Fibroblast of skin of left quadriceps (primary cell): ENCODE measurements around the gene FGF14.
"Not testable (repeated sequence)": the region's sequence is repeated elsewhere in the genome, so short reads cannot be mapped to it uniquely, and the experiment has no call there.

ENCODE experiments used
- DNase-seq, 2 experiments: peaks; one replicate each; pipeline ENCODE4 v3.0.0-alpha.2; 2013; ENCODE audit warnings: low read depth in 2 of 2

The FGF14 gene

DNA sequence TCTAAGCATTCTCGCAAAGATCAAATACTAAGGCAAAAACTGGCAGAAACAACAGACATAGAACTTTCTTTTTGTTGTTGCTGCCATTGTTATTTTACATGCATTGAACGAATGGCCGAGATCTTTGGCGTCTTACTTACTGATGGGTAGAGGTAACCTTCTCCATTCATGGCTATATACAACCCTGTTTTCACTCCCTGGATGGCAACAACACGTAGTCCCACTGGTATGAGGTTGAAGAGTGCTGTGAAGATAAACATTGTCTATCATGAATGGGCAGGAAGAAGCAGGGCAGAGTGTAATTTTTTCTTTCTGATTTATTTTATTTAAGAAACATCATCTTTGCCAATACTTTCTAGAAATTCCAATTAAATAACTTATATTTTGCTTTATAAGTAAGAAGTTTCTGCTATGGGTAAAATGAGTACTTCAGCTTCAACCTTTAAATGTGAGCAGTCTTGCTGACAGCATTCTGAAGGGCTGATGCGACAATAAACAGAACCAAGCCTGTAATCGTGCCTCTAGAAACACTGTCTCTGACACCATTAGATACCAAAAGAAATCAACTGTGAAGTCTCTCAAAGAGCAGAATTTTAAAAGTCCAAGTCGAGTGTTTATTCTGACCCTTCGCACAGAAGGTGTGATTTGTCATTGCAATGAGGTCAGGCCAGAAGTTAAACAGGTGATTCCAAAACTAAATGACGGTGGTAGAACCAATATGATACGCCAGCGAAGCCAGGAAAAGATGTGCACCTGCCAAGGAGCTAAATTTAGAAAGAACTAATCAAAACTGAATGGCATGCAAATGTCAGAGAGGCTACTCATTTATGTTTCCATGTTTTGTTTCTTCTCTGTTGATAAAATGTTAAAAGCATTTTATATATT lies 533.0 kb downstream of the FGF14 start:
- DNase-seq, result no peak

DNA sequence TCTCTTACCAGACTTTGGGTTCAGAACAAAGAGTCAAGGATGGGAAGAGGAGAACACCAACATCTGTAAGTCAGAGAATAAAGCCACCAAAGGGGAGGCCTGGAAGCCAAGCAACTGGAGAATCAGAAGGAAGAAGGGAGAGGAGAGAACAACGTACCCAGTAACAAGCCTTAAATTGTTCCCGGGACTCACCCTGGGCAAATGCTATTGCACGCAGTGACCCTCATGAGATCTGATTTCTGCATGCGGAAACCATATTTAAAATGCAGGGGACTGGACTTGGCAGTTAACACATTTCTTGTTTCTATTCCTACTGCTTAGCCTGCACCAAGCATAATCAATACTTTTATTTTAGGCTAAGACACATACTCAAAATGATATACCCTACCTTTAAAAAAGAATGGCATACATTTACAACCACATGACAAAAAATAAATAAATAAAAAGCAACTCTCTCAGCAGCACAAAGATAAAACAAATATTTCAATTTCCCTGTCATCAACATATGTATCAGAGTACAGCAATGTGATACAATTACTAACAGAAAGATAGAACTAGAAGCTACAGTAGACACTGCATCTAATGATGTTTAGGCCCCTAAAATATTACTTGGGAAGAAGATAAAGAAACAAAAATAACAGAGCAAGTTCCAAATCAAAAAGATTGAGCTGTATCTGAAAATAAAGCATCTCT lies 534.8 kb downstream of the FGF14 start:
- DNase-seq, result no peak

DNA sequence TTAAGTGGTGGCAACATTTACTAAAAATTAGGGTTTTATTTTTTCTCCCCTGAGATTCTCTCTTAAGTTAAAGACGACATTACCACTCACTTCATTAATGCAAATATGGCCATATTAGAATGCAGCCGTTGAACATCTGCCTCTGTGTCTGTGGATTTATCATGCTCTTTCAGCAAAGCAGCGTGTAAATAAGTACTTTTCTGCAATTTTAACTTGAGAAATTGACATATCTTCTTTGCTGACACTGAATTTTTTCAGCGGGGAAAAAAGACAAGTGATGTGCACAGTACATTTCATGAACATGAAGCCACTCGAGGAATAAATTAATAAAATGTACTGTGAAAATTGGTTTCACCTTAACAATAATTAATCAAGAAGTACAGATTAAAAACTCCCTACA lies 543.0 kb downstream of the FGF14 start:
- no peak for DNase-seq

DNA sequence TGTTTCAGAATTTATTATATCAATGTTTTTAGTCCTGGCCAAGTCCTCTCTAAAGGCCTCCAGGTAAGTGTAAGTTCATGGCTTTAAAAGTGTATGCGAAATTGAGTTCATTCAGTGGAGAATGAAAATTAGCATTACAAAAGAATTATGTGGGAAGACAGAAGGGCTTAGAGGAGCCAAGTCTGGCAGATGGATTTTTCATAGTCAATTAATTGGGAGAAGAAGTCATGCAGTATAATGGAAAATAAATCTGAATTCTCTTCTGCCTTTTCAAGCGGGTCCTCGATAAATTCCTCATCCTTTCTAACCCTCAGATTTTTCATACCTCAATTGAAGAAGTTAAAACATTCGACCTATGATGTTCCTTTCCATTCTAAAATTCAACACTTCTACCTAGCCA lies 555.1 kb downstream of the FGF14 start:
- DNase-seq, result no peak

DNA sequence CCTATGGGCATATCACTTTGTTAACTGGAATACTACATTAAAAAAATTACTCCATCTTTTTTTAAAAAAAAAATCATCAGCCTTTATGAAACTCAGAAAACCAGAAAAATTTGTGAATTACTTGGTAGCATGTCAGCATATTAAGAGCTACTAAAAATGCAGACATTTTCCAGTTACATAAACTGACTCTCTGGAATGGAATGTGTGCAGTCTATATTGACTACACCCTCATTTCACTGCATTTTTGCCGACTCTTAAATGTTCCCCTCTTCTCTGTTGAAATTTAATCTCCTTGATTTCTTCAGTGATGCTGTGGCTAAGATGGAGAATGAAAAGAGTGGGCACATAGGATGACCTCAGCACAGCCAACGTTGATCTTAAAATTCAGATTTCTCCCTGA lies 555.6 kb downstream of the FGF14 start:
- DNase-seq, result peak; percentile 3 to 6

DNA sequence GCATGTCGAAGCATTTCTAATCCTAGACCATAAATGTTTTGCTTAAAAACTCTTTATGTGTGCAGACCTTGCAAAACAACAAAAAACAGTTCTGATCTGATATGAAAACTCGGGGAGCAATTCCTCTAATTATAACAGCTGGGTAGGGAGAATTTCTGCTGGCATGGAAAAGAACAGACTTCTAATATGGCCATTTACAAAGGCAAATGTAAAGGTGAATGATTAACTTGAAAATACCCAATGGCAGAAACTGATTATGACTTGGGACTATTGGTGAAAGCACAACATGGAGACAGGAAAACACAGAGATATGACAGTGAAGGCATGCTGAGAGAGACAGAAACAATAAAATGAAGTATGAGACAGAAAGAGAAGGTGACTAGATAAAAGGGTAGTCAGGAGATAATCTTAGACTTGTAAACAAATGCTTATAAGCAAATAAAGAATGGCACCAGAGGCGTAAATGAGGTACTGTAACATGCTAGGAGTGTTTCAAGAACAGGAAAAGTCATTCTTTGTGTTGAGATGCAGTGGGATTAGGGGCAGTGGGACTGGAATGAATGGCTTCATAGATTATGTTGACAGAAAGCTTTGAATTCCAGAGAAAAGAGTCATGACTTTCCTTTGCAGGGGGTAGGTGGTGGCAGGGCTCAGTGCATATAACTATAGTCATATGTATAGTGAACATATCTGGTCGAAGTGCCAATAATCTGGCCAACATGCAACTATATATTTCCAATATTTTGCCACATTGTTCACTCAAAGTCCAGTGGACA lies 556.4 kb downstream of the FGF14 start:
- peak; percentile 13 to 19 for DNase-seq

DNA sequence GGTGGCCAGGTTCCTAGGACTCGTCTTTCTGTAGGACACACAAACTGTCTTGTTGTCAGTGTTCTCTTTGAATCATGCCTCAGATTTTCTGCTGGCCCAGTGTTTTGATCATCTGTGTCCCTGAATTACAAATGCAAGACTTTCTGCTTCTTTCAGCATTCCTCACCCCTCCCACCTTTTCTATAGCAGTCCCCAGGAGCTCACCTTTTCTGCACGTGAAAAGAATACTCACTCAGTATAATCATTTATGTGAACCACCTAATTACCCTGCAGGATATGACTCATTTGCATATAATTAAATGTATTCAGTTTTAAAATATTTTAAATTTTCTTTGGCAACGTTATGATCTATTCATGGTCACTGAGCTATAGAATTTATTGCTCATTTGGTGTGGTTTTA lies 560.1 kb downstream of the FGF14 start:
- DNase-seq, result no peak

DNA sequence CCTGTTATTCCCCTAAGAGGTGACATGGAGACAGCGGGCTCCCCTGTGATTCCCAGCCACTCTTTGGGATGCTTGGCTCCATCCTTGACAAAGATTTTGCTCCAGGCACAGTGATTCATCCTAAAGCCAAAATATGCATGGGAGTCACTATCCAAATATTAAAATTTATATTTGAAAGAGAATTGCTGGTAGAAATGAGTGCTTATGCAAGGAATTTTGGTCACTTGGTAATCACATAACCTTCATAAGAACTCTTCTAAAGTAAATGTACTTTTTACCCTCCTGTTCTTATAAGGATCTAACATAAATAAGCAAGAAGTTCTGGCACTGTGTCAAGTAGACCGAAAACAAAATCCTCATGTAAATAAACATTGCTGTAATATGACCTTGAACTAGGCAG lies 563.5 kb downstream of the FGF14 start:
- DNase-seq, result no peak

DNA sequence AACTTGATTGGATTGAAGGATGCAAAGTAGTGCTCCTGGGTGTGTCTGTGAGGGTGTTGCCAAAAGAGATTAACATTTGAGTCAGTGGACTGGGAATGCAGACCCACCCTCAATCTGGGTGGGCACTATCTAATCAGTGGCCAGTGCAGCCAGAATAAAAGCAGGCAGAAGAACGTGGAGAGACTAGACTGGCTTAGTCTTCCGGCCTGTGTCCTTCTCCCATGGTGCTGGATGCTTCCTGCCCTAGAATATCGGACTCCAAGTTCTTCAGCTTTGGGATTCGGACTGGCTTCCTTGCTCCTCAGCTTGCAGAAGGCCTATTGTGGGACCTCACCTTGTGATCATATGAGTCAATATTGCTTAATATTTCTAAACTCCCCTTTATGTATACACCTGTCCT lies 564.1 kb downstream of the FGF14 start:
- not testable (repeated sequence) for DNase-seq

DNA sequence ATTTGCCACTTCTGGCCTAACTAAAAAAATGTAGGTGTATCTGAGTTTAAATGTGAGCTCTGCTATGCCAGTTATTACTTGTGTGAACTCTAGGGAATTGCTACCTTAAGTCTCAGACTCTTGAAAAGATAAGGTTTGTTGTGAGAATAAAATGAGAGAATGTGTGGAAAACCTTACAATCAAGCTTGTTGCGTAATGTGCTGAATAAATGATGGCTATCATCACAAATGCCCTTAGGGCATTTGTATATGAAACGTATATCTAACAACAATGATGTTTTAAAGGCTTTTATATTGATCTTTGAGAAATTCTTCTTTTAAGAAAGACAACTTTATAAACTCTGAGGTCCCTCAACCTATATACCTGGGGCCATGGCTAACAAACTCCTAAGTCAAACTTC lies 564.6 kb downstream of the FGF14 start:
- no peak for DNase-seq

DNA sequence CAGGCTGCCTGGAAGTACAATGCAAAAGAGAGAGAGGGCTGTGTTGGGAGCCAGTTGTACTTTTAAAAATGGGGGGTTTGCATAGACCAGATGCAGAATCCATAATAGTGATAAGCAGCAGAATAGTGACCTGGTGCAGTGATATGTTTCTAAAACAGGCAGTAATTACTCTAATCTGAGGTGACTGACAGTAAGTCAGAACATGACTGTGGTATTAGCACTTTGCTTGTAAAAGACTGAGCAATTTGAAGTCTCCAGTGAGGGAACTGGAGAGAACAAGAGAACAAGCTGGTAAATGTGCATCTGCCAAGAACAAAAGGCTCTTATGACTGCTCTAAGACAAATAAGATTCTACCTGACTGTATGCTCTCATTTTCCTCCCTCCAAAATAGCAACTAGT lies 565.9 kb downstream of the FGF14 start:
- DNase-seq, result no peak

DNA sequence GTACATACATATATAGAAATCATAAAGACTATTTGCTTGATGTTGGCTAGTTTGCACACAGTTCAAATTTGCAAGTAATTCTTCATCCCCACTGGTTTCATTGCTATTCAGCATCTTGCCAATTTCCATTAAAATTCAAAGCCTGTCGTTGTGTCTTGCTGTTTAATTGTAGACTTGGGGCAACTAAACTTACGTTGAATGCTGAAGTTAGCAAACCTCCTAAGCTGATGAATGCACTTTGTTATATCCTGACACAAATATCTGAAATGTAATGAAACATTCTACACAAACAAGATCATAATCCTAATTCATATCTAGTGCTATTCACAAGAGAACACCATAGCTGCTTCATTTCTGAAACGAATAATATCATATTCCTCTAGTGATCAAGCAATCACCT lies 568.2 kb downstream of the FGF14 start:
- DNase-seq, result no peak

DNA sequence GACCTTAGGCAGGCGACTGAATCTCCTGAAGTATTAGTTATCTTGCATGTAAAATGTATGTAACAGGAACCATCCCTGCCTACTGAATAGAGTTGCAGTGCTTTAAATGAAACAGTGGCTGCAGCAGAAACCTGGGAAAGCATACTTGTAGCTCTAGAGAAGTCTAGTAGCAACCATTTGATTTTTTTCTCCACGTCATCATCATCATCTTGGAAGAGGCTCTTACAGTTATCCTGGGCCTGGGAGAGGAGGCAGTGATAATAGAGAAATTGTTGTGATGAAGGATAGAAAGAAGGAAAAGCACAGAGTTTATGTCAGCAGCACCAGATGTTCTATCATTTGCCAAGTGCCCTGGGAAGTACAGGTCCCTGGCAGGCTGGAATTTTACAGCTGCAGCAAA lies 571.8 kb downstream of the FGF14 start:
- no peak for DNase-seq

DNA sequence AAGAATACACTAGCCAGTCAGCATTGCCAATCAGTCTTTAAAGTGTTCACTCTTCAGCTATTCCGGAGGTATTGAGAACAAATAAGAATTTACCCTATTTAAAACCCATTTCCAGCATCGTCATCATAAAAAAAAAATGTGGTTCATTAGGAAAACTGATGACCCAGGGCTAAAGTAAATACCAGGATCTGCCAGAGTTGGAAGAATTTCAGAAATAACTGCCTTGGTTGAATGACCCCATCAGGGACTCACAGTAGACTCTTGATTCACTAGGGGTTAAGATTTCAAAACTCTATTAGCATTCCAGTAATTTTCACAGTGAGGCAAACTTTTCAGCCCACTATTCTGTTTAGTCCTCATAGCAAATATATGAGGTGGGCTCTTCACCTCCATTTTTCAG lies 572.4 kb downstream of the FGF14 start:
- no peak for DNase-seq

DNA sequence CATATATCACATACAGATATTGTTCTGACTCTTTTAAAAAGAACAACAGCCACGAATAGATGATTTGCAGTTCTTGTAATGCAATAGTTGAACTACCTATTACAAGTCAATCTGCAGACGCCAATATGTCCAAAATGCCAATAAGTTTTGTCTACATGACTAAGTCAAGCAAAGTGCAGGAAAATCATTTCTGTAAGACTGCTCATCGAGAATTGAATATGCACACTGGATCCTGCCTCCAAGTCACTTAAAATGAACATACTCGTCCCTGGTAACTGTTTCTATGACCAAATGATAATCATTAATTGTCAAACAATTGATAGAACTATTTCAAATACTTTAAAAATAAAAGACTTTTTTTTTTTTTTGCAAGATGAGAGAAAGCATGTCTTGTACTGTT lies 573.7 kb downstream of the FGF14 start:
- DNase-seq, result no peak

DNA sequence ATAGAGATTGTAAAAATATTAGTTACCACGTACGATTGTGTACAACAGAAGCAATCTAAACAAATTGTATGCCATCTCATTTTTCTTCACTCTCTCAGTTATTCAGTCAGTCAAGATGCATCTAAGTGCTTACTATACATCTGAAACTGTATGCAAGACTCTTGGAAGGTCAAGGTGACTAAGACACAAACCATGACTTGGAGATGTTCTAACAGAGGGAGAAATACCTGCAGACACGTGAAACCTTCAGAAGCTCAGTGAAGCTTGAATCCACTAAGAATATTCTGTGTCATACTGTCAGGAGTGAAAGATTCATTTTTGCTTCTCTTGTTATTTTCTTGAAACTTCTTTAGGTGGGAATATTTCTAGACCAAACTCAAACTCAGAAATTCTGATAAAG lies 584.0 kb downstream of the FGF14 start:
- no peak for DNase-seq

DNA sequence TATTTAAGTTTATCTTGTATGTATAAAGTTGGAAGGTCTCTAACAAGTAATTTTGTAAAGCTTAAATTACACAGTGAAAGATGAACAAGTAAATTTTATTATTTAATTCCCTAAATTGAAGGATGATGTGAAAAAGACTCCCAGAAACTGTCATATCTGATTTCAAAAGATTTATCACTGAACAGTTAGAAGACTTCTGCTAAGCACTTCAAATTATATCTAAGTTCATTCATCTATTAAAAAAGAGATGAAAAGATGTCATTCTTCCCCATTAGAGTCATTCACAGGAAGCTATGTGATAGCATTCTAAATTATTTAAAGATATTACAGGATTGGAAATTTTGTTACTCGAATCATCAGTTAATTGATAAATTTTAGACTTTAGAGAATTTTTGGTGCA lies 590.0 kb downstream of the FGF14 start:
- no peak for DNase-seq

DNA sequence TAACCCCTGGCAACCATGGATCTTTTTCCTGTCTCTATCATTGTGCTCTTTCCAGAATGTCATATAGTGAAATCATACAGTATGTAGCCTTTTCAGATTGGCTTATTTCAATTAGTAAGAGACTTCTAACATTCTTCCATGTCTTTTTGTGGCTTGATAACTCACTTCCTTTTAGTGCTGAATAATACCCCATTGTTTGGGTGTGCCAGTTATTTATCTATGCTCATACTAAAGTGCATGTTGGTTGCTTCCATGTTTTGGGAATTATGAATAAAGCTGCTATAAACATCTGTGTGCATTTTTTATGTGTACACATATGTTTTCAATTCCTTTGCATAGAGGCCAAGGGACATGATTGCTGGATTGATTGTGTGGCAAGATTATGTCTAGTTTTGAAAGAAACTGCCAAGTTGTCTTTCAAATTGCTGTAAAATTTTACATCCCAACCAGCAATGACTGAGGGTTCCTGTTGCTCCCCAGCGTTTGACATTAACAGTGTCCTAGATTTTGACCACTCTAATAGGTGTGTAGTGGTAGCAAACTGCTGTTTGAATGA lies 590.5 kb downstream of the FGF14 start:
- DNase-seq, result no peak

DNA sequence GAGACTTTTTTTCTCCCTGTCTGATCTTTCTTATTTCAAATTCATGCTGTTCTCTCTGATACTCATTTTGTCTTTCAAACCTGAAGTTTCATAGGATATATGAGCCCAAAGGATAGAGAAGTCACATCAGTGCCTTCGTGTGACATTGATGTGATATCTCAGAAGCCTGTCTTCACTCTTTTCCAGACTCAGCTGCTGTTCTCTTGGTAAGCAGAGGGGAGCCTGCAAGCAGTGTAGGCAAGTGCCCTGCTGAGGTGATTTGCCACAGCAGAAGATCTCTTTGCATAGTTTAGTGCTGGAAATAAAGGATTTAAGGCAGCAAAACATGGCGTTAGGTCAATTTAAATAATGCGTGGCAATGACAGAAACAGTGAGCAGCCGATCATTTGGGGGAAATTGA lies 602.7 kb downstream of the FGF14 start:
- no peak for DNase-seq

DNA sequence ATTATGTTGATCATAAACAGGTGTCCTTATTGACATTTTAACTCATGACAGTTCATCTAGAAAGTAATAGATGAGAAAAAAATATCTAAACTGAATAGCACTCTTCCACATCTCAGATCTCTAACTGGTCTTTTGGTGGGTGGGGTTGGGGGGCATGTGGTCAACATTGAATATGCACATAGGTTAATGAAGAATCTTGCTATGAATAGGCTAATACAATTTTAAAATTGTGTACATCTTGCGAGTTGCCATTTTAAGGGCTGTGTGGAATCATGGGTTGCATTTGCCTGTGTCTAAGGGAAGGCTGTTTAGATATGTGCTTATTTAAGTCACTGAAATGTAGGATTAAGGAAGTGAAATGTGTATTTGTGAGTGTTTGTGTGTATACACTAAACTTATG lies 603.4 kb downstream of the FGF14 start:
- DNase-seq, result no peak

DNA sequence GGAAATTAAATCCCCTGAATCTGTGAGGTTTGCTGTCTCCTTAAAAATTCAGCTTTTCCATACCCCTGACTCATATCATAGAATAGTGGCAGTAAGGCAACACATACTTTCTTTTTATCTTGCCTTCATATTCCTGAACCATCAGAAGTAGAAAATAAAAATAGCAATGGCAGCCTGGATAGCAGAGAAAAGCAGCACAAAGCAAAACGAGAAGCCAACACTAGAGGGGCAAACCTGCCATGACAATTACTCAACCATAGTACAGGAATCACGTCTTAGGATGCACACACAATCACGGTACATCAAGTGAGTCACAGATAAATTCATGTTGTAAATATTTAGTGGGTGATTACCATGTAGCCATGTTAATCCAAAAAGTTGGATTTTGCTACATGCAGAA lies 606.4 kb downstream of the FGF14 start:
- no peak for DNase-seq

DNA sequence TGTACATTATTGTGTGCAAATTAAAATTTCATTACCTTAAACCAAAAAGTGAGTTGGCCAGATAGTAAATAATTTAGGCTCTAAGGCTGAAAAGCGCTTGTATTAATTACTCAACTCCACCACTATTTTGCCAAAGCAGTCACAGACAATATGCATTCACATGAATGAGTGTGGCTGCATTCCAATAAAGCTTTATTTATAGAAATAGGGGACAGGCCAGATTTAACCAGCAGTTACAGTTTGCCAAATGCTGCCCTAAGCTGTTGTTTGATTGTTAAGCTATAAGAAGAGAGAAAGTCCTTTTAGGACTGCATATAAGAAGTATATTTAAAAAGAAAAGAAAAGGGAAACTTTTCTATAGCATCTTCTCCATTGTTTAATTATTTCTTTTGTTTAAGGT lies 606.8 kb downstream of the FGF14 start:
- DNase-seq, result no peak
